Fibroblast of lung (primary cell): ENCODE results near the gene GPR108. TPM values are rescaled to one million over a fixed set of nuclear protein-coding genes. Genes with fewer than 3 reads are reported as not detected.
A peak's percentile ranks its signal among the peaks of the same experiment; 100 is the strongest.

ENCODE experiments used
- DNase-seq, 2 donors: peaks; one replicate each; pipeline versions ENCODE4 v3.0.0 to v3.0.0-alpha.2; 2010; ENCODE audit warnings: low read depth in 2 of 2
- H2AFZ ChIP-seq: 2 replicates; pipeline ENCODE4 v1.5.1; 2012; ENCODE audit warnings: low read length, control low read depth, inconsistent platforms
- H3K27ac ChIP-seq: 2 replicates; pipeline ENCODE4 v1.5.1; 2011; ENCODE audit warnings: low read length, control low read depth; ENCODE audit not compliant: insufficient read depth
- H3K27me3 ChIP-seq: 2 replicates; pipeline ENCODE4 v1.5.1; 2011; ENCODE audit warnings: mild to moderate bottlenecking, low read length; ENCODE audit not compliant: control insufficient read depth, insufficient read depth
- H3K36me3 ChIP-seq: 2 replicates; pipeline ENCODE4 v1.5.1; 2011; ENCODE audit warnings: low read length; ENCODE audit not compliant: control insufficient read depth, insufficient read depth
- H3K4me1 ChIP-seq: 2 replicates; pipeline ENCODE4 v1.5.1; 2011; ENCODE audit warnings: low read length; ENCODE audit not compliant: control insufficient read depth, insufficient read depth; ENCODE audit errors: extremely low read depth
- H3K4me2 ChIP-seq: 2 replicates; pipeline ENCODE4 v1.5.1; 2011; ENCODE audit warnings: low read length, control low read depth; ENCODE audit not compliant: insufficient read depth; ENCODE audit errors: extremely low read depth
- H3K4me3 ChIP-seq, 4 experiments: fragments of 200-600 bp in 1 of 4; sonication (generic) in 1 of 4; replicated peaks in 1 of 4; 2 replicates each; pipeline ENCODE4 v1.5.1; 2011 to 2016; ENCODE audit warnings: low read length in 4 of 4, low read depth in 3 of 4, mild to moderate bottlenecking in 3 of 4, control low read depth in 2 of 4, inconsistent platforms in 1 of 4, mixed read lengths in 1 of 4; ENCODE audit not compliant: insufficient read depth in 1 of 4; ENCODE audit errors: control extremely low read depth in 1 of 4
- H3K79me2 ChIP-seq: 2 replicates; pipeline ENCODE4 v1.5.1; 2012; ENCODE audit warnings: mild to moderate bottlenecking, low read length, inconsistent platforms; ENCODE audit not compliant: control insufficient read depth, insufficient read depth
- H3K9ac ChIP-seq: 2 replicates; pipeline ENCODE4 v1.5.1; 2011; ENCODE audit warnings: mild to moderate bottlenecking, low read length, control low read depth; ENCODE audit not compliant: insufficient read depth
- H3K9me3 ChIP-seq: 2 replicates; pipeline ENCODE4 v1.5.1; 2012; ENCODE audit warnings: low read depth, low read length; ENCODE audit not compliant: control insufficient read depth, insufficient read depth
- H4K20me1 ChIP-seq: 2 replicates; pipeline ENCODE4 v1.5.1; 2011; ENCODE audit warnings: low read length; ENCODE audit not compliant: control insufficient read depth, insufficient read depth; ENCODE audit errors: extremely low read depth
- CTCF ChIP-seq, 2 donors: IDR thresholded peaks in 1 of 2; conservative IDR thresholded peaks in 1 of 2; 1 replicate in 1 of 2; 2 replicates in 1 of 2; pipeline ENCODE4 v1.5.1; 2011 to 2012; ENCODE audit warnings: low read length in 2 of 2, control low read depth in 1 of 2, inconsistent platforms in 1 of 2, low read depth in 1 of 2, mild to moderate bottlenecking in 1 of 2
- EZH2 ChIP-seq: IDR thresholded peaks from 2 replicates; pipeline ENCODE4 v1.5.1; 2012; ENCODE audit warnings: low read length, control low read depth, mild to moderate bottlenecking; ENCODE audit errors: missing control alignments
- polyA plus RNA-seq, 2 donors: library from polyadenylated mRNA; depleted of rRNA in 1 of 2; stranded (reverse) in 1 of 2; unstranded in 1 of 2; fragments of >200 nt; gene quantifications; 2 replicates each; pipeline ENCODE4 v1.2.1, GENCODE V29; 2011 to 2012; ENCODE audit warnings: missing spikeins in 1 of 2
- total RNA-seq: library from RNA; depleted of rRNA; stranded (reverse); fragments of >200 nt; gene quantifications from 2 replicates; pipeline ENCODE4 v1.2.1, GENCODE V29; 2014

Gene GPR108
- total and polyA plus RNA-seq, 2 donors (not counting 1 experiment from before 2014, with no cell fraction given): 28.4 to 57.0 TPM

- Histone ChIP-seq H2AFZ (peak overlapping the region; percentile 79), H4K20me1 (no peaks in the 10 kb centered on the region), H3K9me3 (no peaks in the 10 kb centered on the region), H3K4me3 (peak overlapping the region; percentile 72 to 98 (median 82)), H3K27ac (peak overlapping the region; percentile 93), H3K79me2 (peaks cover 6% of the 10 kb centered on the region), H3K36me3 (peaks cover under 1% of the 10 kb centered on the region), H3K4me1 (peaks cover 17% of the 10 kb centered on the region), H3K27me3 (no peaks in the 10 kb centered on the region), H3K9ac (peak overlapping the region; percentile 91), H3K4me2 (peak overlapping the region; percentile 92)
- no peak for DNase-seq
- TF ChIP-seq CTCF (conservative IDR thresholded peaks at IDR 0.05 in 1 of 2, IDR thresholded peaks at IDR 0.05 in 1 of 2; ENCODE audit: low read depth in 1 of 2, low read length in 2 of 2) (no peak), EZH2 (no peak)
Measured at GRCh38 chr19:6736917-6737283, 480 bp downstream of the GPR108 start.

- no peak for TF ChIP-seq EZH2
- TF ChIP-seq CTCF (conservative IDR thresholded peaks at IDR 0.05 in 1 of 2, IDR thresholded peaks at IDR 0.05 in 1 of 2; ENCODE audit: low read depth in 1 of 2, low read length in 2 of 2): peak; percentile 61 to 78
- H3K36me3 ChIP-seq: peaks cover 3% of the 10 kb centered on the region
- H3K27ac ChIP-seq: peak overlapping the region; percentile 93
- H3K27me3 ChIP-seq: no peaks in the 10 kb centered on the region
- H3K9me3 ChIP-seq: no peaks in the 10 kb centered on the region
- no peaks in the 10 kb centered on the region for H4K20me1 ChIP-seq
- H3K79me2 ChIP-seq: peaks cover 5% of the 10 kb centered on the region
- peak; percentile 88 to 89 for DNase-seq
- peak overlapping the region; percentile 91 for H3K9ac ChIP-seq
- peak overlapping the region; percentile 79 for H2AFZ ChIP-seq
- H3K4me1 ChIP-seq: peaks cover 17% of the 10 kb centered on the region
- peak overlapping the region; percentile 72 to 98 (median 82) for H3K4me3 ChIP-seq
- peak overlapping the region; percentile 92 for H3K4me2 ChIP-seq
Measured at GRCh38 chr19:6736169-6736916, 1.0 kb downstream of the GPR108 start.

- Histone ChIP-seq H3K4me2 (no peak overlapping the region), H3K9me3 (no peaks in the 10 kb centered on the region), H3K4me3 (peak overlapping the region in 3 of 4 experiments; percentile 9 to 98 (median 85)), H3K27me3 (no peaks in the 10 kb centered on the region), H3K27ac (no peak overlapping the region), H4K20me1 (no peaks in the 10 kb centered on the region), H2AFZ (no peak overlapping the region), H3K4me1 (peaks cover 17% of the 10 kb centered on the region), H3K9ac (no peak overlapping the region), H3K36me3 (peaks cover 3% of the 10 kb centered on the region), H3K79me2 (peaks cover 2% of the 10 kb centered on the region)
- TF ChIP-seq CTCF (conservative IDR thresholded peaks at IDR 0.05 in 1 of 2, IDR thresholded peaks at IDR 0.05 in 1 of 2; ENCODE audit: low read depth in 1 of 2, low read length in 2 of 2) (no peak), EZH2 (no peak)
- DNase-seq: no peak
Measured at GRCh38 chr19:6735181-6735911, 2.0 kb downstream of the GPR108 start.
